Activated T-cell treated with anti-CD3 and anti-CD28 coated beads, Interleukin-2, amount 50 U/mL, for 24 hours (primary cell): Measurements from ENCODE around the gene SIX5.
"Not testable (repeated sequence)": the region's sequence is repeated elsewhere in the genome, so short reads cannot be mapped to it uniquely, and the experiment has no call there.

Experiments
- DNase-seq: peaks from one replicate; pipeline ENCODE4 v3.0.0-alpha.2; 2020
- H3K27ac Mint-ChIP-seq: 2 replicates; pipeline ENCODE4 v1.8.0; 2020; ENCODE audit warnings: mild to moderate bottlenecking, mixed read lengths
- H3K27me3 Mint-ChIP-seq: 2 replicates; pipeline ENCODE4 v1.8.0; 2020; ENCODE audit warnings: mixed read lengths
- H3K36me3 Mint-ChIP-seq: 2 replicates; pipeline ENCODE4 v1.8.0; 2020; ENCODE audit warnings: low read depth, mixed read lengths
- H3K4me1 Mint-ChIP-seq: 2 replicates; pipeline ENCODE4 v1.8.0; 2020; ENCODE audit warnings: low read depth, mixed read lengths
- H3K4me3 Mint-ChIP-seq: 2 replicates; pipeline ENCODE4 v1.8.0; 2020; ENCODE audit warnings: mild to moderate bottlenecking, moderate library complexity, mixed read lengths
- H3K9me3 Mint-ChIP-seq: 2 replicates; pipeline ENCODE4 v1.8.0; 2020; ENCODE audit warnings: mixed read lengths

The SIX5 gene

DNA sequence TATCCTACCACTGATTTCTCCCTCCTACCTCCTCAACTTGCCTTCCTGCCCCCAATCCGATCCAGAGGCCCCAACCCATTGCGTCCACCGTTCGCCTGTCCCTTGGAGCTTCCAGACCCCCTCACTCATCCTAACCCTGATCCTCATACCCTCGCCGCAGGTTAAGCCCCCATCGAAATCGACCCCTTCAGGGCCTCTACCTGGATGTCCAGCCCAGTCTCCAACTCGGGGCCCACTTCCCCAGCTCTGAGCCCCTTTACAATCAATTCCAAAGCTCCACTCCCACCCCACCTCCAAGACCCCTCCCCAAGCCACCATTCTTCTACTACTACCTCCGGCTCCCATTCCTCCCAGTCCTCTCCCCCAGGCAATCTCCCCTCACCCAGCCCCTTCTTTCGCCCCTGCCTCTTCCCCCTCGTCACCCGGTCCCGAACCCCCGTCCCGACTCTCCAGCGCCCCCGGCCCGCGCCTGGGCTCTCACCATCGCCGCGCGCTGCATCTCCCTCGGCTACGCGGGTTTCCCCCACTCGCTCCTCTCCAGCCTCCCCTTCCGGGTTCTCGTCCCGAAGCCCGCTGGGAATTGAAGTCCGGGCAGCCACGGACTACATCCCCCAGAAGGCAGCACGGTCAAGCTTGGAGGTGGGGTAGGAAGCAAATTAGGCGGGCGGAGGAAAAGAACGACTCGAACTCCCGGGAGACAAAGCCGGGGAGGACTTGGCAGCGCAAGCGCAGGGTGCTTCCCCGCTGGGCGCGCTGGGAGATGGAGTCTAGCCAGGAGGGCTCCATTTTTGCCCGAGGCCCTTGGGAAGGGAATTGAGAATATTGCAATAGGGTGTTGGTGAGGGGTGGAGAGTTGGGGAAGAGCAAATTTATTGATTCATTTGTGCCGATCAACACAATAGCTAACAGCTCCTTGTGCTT is 38.4 kb downstream of the SIX5 start, which contains the start of gene FBXO46:
TSS of gene FBXO46 (minus strand) at position 529 of the 921 bp plus-strand sequence. CDS start 17,401 bp downstream, outside the sequence.
- Mint-ChIP-seq H3K4me1 (peaks cover 36% of the 10 kb centered on the region), H3K27ac (peak within 1 kb of the TSS; percentile 90), H3K36me3 (peaks cover 24% of the 10 kb centered on the region), H3K9me3 (no peaks in the 10 kb centered on the region), H3K27me3 (no peaks in the 10 kb centered on the region), H3K4me3 (peak within 1 kb of the TSS; percentile 93)
- peak; percentile 93 for DNase-seq

DNA sequence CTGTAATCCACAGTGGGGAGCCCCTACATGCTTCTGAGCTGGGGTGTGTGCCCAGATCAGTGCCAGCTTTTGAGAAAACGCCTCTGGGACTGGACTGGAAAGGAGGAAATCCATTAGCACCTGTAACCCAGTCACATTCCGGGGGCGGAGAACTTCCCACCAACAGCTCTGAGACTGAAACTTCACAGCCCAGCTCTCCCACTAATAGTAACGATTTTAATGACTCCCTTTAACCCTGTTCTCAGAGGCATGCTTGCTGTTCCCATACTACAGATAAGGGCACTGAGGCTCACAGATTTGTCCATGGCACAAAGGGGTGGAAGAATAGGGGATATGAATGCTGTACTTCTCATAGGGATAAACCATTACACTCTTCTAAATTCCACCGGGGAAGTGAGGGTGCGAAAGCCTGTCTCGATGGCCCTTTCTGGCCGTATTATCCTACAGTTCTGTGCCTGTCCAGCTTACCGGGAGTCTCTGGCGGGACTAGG is 39.2 kb downstream of the SIX5 start:
- Mint-ChIP-seq H3K4me1 (peaks cover 36% of the 10 kb centered on the region), H3K9me3 (no peaks in the 10 kb centered on the region), H3K27me3 (no peaks in the 10 kb centered on the region), H3K27ac (peak overlapping the region; percentile 90), H3K4me3 (peak overlapping the region; percentile 93), H3K36me3 (peaks cover 28% of the 10 kb centered on the region)
- peak; percentile 45 for DNase-seq

DNA sequence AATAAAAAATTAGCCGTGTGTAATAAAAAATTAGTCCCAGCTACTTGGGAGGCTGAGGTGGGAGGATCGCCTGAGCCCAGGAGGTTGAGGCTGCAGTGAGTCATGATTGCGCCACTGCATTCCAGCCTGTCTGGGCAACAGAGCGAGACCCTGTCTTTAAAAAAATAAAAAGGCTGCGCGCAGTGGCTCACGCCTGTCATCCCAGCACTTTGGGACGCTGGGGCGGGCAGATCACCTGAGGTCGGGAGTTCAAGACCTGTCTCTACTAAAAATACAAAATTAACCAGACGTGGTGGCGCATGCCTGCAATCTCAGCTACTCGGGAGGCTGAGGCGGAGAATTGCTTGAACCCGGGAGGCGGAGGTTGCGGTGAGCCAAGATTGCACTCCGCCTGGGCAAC is 40.4 kb downstream of the SIX5 start:
- DNase-seq, H3K27ac Mint-ChIP-seq, H3K27me3 Mint-ChIP-seq, H3K4me3 Mint-ChIP-seq, H3K9me3 Mint-ChIP-seq: not testable (repeated sequence)
- peaks cover 35% of the 10 kb centered on the region for H3K36me3 Mint-ChIP-seq
- H3K4me1 Mint-ChIP-seq, result peaks cover 43% of the 10 kb centered on the region

DNA sequence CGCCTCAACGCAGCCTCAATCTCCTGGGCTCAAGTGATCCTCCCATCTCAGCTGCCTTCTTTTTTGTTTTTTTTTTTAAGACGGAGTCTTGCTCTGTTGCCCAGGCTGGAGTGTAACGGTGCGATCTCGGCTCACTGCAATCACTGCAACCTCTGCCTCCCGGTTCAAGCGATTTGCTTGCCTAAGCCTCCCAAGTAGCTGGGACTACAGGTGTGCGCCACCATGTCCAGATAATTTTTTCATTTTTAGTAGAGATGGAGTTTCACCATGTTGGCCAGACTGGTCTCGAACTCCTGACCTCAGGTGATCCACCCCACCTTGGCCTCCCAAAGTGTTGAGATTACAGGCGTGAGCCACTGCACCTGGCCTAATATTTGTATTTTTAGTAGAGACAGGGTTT is 49.0 kb downstream of the SIX5 start:
- DNase-seq, result not testable (repeated sequence)
- H3K36me3 Mint-ChIP-seq, result peaks cover 63% of the 10 kb centered on the region

DNA sequence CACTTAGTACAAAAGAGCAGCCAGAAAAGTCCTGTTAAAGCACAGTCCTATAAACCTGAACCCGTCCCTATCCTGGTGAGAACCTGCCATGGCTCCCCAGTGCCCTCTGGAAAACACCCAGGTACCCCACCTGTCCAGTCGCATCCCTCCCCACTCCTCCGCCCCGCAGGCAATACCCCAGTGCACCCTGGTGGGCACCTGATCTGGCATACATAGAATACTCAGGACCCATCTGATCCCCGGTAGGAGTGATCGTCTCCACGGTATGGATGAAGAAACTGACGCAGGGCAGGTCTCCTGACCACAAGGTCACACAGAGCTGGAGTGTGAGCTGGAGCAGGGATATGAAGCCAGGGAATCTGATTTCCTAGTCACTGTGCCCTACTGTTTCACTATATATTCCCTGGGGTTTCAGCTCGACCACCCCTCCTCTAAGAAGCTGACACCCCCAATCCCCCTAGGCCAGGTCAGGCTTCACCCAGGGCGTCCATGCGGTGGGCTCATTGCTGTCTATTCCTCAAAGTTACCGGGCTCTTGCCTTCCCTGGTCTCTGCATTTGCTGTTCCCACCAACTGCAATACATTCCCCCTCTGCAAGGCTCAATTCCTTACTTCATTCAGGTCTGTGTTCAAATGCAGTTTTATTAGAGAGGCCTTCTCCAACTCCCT is 50.9 kb downstream of the SIX5 start:
- peaks cover 51% of the 10 kb centered on the region for H3K4me1 Mint-ChIP-seq
- H3K4me3 Mint-ChIP-seq, result peak overlapping the region; percentile 93
- H3K36me3 Mint-ChIP-seq, result peaks cover 57% of the 10 kb centered on the region
- H3K9me3 Mint-ChIP-seq, result no peaks in the 10 kb centered on the region
- no peaks in the 10 kb centered on the region for H3K27me3 Mint-ChIP-seq
- H3K27ac Mint-ChIP-seq, result peak overlapping the region; percentile 99
- DNase-seq, result no peak

More for the DNA sequence above, 49.0 kb downstream of the SIX5 start:
- H3K27me3 Mint-ChIP-seq, H3K9me3 Mint-ChIP-seq, H3K4me3 Mint-ChIP-seq: not testable (repeated sequence)
- H3K27ac Mint-ChIP-seq, result peak overlapping the region; percentile 61
- peaks cover 50% of the 10 kb centered on the region for H3K4me1 Mint-ChIP-seq

DNA sequence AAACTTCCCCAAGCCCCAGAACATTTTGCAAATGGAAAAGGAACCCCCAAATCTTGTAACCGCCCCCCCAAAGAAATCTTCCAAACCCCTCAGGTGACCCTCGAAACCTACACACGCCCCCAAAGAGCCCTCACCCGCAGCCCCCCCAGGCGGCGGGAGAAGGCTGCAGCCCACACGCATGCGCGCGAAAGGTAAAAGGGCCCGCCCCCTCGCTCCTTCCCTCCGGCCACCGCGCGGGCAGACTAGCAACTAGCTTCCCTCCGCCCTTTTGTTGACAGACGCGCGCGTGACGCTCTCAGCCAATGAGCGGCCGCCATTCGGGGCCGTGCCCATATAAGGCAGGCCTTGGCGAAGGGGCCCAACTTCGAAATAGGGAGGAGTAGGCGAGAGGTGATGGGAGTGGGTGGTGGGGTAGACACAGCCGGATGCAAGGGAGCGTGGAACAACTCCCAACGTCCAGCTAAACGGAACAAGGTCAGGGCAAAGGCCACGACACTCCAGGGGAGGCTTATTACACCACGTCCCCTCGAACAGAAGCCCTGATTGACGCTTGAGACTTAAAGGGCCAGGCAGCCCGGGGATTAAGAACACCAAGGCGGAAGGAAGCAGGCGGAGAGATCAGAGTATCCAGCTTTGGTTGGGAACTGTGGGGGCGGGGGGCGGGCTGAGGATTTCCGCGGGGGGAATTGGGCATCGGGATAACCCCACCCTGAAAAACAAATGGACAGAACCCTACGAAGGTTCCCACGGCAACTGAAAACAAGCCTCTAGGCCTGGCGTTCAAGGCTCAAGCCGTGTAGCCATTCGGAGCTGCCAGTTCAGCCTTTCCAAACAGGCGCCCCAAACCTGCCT is 51.7 kb downstream of the SIX5 start:
- Mint-ChIP-seq H3K27me3 (no peaks in the 10 kb centered on the region), H3K27ac (peak overlapping the region; percentile 99), H3K9me3 (no peaks in the 10 kb centered on the region), H3K4me3 (peak overlapping the region; percentile 93), H3K4me1 (peaks cover 50% of the 10 kb centered on the region), H3K36me3 (peaks cover 52% of the 10 kb centered on the region)
- peak; percentile 96 for DNase-seq

DNA sequence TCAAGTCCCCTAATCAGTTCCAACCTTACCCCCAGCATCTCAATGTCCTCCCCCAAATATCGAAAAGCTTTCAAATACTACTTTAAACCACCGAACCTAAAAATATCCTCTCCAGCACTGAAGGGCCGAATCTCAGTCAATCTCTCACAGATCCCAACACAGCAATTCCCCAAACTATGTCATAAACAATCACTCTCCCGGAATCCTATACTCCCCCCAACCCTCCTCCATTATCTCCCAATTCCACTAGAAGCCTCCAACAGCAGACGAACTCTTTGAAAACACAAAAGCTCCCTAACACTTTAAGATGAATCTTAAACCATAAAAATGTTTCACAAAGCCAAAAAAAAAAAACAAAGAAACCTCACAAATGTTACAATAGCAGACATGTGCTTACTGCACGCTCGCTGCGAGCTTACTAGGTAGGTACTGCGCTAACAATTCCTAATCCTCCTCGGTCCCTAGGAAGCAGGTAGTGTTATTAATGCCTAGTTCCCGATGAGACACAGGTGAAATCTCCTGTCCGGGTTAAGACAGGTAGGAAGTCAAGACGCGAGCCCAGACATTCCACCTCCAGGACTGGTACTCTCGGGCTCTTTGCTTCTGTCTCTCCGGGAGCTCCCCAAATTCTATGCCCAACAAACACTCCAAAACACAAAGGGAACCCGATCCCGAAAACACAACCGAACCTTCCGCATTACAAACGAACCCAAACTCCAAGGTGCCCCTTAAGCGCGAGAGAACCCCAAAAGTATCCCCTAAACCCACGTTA is 52.5 kb downstream of the SIX5 start:
- peak overlapping the region; percentile 99 for H3K27ac Mint-ChIP-seq
- peaks cover 49% of the 10 kb centered on the region for H3K4me1 Mint-ChIP-seq
- peaks cover 50% of the 10 kb centered on the region for H3K36me3 Mint-ChIP-seq
- no peaks in the 10 kb centered on the region for H3K27me3 Mint-ChIP-seq
- no peaks in the 10 kb centered on the region for H3K9me3 Mint-ChIP-seq
- peak overlapping the region; percentile 93 for H3K4me3 Mint-ChIP-seq
- no peak for DNase-seq

DNA sequence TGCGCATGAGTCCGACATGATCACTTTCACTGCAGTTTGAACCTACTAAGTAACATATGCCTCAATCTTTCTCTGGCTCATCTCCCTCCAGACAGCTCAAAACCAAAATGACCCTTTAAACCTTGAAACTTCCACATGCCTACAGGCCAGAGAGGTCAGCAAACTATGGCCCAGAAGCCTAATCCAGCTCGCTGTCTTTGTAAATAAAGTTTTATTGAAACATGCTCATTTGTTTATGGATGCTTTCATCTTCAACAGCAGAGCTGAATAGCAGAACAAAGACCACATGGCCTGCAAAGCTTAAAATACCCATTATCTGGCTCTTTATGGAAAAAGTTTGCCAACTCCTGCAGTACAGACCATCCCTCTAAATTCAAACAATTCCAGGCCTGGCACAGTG is 53.9 kb downstream of the SIX5 start:
- Mint-ChIP-seq H3K27me3 (no peaks in the 10 kb centered on the region), H3K36me3 (peaks cover 53% of the 10 kb centered on the region), H3K9me3 (no peaks in the 10 kb centered on the region), H3K4me3 (no peak overlapping the region), H3K4me1 (peaks cover 53% of the 10 kb centered on the region), H3K27ac (peak overlapping the region; percentile 48)
- DNase-seq, result no peak
